GM12878 (cell line): ENCODE results near the gene DYRK1B.

ENCODE experiments used
- BCL11A ChIP-seq: IDR thresholded peaks from 2 replicates; pipeline ENCODE4 v1.6.1; 2011; ENCODE audit warnings: low read depth, low read length
- BHLHE40 ChIP-seq, 2 experiments: fragments of 450-650 bp in 1 of 2; IDR thresholded peaks; 2 replicates each; pipeline ENCODE4 v1.6.1; 2011 to 2017; ENCODE audit warnings: low read depth in 2 of 2, borderline replicate concordance in 1 of 2, improper control_type of control experiment in 1 of 2, low read length in 1 of 2, mild to moderate bottlenecking in 1 of 2
- CBFB ChIP-seq: IDR thresholded peaks from 2 replicates; pipeline ENCODE4 v1.6.1; 2016; ENCODE audit warnings: antibody characterized with exemption, low read depth
- CTCF ChIP-seq, 3 experiments: IDR thresholded peaks in 2 of 3; conservative IDR thresholded peaks in 1 of 3; 2 replicates each; pipeline ENCODE4 v1.5.1; 2011; ENCODE audit warnings: low read depth in 3 of 3, low read length in 3 of 3, mild to moderate bottlenecking in 3 of 3, control low read depth in 2 of 3, moderate library complexity in 2 of 3, inconsistent platforms in 1 of 3, mixed read lengths in 1 of 3; ENCODE audit not compliant: control insufficient read depth in 2 of 3, insufficient read depth in 1 of 3; ENCODE audit errors: extremely low read depth in 1 of 3
- EP300 ChIP-seq, 2 experiments: fragments of 150-350 bp in 1 of 2; IDR thresholded peaks; 2 replicates each; pipeline ENCODE4 v1.6.1; 2011 to 2012; ENCODE audit warnings: low read depth in 2 of 2, low read length in 2 of 2, borderline replicate concordance in 1 of 2, improper control_type of control experiment in 1 of 2, inconsistent platforms in 1 of 2; ENCODE audit not compliant: control insufficient read depth in 1 of 2
- NRF1 ChIP-seq: conservative IDR thresholded peaks from 2 replicates; pipeline ENCODE4 v1.6.1; 2011; ENCODE audit warnings: mild to moderate bottlenecking, low read depth, low read length, improper control_type of control experiment
- POLR2A ChIP-seq: IDR thresholded peaks from 2 replicates; pipeline ENCODE4 v1.6.1; 2011; ENCODE audit warnings: low read depth, mild to moderate bottlenecking, low read length
- POLR2AphosphoS5 ChIP-seq: IDR thresholded peaks from 2 replicates; pipeline ENCODE4 v1.6.1; 2011; ENCODE audit warnings: mild to moderate bottlenecking, low read length, inconsistent platforms
- RBBP5 ChIP-seq: fragments of 200-600 bp; sonication (generic); conservative IDR thresholded peaks from 2 replicates; pipeline ENCODE4 v1.6.1; 2016

DNA sequence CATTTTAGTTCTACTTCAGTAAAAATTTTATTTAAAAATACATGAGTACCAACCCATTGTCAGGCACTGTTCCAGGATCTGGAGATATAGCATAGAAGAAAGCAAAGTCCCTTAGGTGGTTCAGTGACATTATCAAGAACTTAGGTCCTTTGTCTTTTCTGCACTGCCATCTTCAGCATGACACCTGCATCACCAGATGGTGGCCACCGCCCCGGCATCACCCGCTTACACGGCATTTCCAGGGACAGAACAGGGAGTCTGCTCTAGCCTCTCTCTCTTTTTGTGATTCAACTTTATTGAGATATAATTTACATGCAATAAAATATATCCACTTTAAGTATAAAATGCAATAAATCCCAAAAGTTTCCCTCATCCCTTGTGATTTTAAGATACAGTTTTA lies 23.5 kb downstream of the DYRK1B start:
- TF ChIP-seq BHLHE40 (IDR thresholded peaks at IDR 0.05; ENCODE audit: borderline replicate concordance in 1 of 2, low read depth in 2 of 2, low read length in 1 of 2), result no peak
- TF ChIP-seq NRF1, result no peak
- no peak for TF ChIP-seq BCL11A
- TF ChIP-seq EP300 (IDR thresholded peaks at IDR 0.05; ENCODE audit: borderline replicate concordance in 1 of 2, control insufficient read depth in 1 of 2, low read depth in 2 of 2, low read length in 2 of 2), result no peak
- no peak for TF ChIP-seq POLR2AphosphoS5
- no peak for TF ChIP-seq POLR2A
- no peak for TF ChIP-seq CBFB
- TF ChIP-seq CTCF (IDR thresholded peaks at IDR 0.05 in 2 of 3, conservative IDR thresholded peaks at IDR 0.05 in 1 of 3; ENCODE audit: control insufficient read depth in 2 of 3, extremely low read depth in 1 of 3, insufficient read depth in 1 of 3, low read depth in 3 of 3, low read length in 3 of 3), result no peak
- TF ChIP-seq RBBP5, result no peak
